ENCODE results near the gene ILDR1. TPM values are rescaled to one million over a fixed set of nuclear protein-coding genes. Genes with fewer than 3 reads are reported as not detected.

The ILDR1 gene
- total and polyA plus RNA-seq, 7 donors = 3.5 to 7.1 (median 4.8) TPM; not detected in 4

DNA sequence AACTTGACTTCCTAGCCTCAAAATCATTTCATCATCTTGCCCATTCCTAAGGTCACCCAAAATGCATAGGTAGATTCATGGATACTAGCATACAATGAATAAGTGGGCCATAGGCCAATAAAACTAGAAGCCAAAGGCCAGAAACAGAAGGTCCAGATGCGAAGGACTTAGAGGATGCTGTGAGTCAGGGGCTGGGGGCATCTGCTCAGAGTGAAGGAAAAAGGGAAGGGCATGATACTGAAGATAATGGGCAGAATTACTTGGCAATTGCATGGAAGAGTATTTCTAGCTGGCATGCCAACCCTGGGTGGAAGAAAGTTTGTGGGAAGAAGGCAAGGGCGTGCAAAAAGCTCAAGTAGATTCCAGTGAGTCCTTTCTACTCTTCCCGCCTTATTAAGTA lies 27.5 kb downstream of the ILDR1 start:
- no peaks in the 10 kb centered on the region for H3K4me1 ChIP-seq
- H3K4me3 ChIP-seq = no peak overlapping the region
- H3K27ac ChIP-seq = peak overlapping the region in 1 of 4 donors; percentile 60
- no peaks in the 10 kb centered on the region for H3K9me3 ChIP-seq
- 82 to 94% methylated on average over 3 of the region's 3 CpGs for WGBS, 2 donors
- intact Hi-C loops (cut with DNase I) = no loop called here
- H3K27me3 ChIP-seq = no peaks in the 10 kb centered on the region
- TF ChIP-seq, protein P1, sequence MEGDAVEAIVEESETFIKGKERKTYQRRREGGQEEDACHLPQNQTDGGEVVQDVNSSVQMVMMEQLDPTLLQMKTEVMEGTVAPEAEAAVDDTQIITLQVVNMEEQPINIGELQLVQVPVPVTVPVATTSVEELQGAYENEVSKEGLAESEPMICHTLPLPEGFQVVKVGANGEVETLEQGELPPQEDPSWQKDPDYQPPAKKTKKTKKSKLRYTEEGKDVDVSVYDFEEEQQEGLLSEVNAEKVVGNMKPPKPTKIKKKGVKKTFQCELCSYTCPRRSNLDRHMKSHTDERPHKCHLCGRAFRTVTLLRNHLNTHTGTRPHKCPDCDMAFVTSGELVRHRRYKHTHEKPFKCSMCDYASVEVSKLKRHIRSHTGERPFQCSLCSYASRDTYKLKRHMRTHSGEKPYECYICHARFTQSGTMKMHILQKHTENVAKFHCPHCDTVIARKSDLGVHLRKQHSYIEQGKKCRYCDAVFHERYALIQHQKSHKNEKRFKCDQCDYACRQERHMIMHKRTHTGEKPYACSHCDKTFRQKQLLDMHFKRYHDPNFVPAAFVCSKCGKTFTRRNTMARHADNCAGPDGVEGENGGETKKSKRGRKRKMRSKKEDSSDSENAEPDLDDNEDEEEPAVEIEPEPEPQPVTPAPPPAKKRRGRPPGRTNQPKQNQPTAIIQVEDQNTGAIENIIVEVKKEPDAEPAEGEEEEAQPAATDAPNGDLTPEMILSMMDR (IDR thresholded peaks at IDR 0.05) = no peak
- TF ChIP-seq POLR2AphosphoS5 (IDR thresholded peaks at IDR 0.05) = no peak
- TF ChIP-seq POLR2A (IDR thresholded peaks at IDR 0.05) = no peak
- TF ChIP-seq EP300 (IDR thresholded peaks at IDR 0.05) = no peak
- no peaks in the 10 kb centered on the region for H3K36me3 ChIP-seq
- DNase-seq = no peak

DNA sequence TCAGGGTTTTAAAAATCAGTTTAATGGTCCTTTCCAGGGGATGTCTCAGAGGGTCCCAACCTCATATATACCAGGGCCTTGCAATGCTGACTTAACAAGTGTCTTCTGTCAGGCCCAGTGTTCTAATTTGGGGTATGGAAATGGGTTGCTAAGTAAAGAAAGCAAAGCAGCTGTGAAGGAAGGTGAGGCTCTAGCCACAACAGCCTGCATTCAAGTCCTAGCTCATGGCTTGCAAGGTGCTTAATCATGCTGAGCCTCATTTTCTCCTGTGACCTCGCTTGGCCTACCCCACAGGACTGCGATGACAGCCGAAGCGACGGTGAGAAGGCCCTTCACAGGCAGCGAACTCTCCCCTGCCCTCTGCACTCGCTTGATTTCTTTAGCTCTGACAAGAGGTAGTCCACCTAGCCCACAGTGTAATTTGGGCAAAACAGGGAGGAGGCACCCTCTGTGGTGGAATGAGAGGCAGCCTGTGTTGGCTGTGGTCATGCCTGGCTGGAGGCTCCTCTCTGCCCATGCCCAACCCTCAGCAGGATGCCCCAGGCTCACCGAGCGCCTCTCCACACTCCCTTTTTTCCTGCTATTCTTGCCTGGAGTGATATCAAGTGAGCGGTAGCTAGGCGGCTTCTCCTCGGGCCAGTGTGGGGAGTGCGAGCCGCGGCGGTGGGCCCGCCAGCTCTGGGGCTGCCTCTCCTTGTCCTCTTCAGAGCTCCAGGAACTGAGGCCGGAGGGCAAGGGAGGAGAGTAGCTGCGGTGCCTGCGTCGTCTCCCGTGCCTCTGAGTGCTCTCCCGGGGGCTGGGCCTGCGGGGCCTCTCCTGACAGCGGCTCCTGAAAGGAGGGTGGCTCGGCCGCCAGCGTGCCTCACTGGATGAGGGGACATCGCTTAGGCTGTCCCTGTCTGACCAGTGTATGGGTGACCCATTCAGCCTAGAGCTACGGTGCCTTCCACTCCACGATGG lies 29.2 kb downstream of the ILDR1 start:
- H3K27ac ChIP-seq = no peak overlapping the region
- TF ChIP-seq, protein P1 (IDR thresholded peaks at IDR 0.05) = no peak
- TF ChIP-seq EP300 (IDR thresholded peaks at IDR 0.05) = no peak
- no peak for TF ChIP-seq POLR2A (IDR thresholded peaks at IDR 0.05)
- TF ChIP-seq POLR2AphosphoS5 (IDR thresholded peaks at IDR 0.05) = no peak
- no peak overlapping the region for H3K4me3 ChIP-seq
- H3K27me3 ChIP-seq = no peaks in the 10 kb centered on the region
- no peaks in the 10 kb centered on the region for H3K9me3 ChIP-seq
- intact Hi-C loops (cut with DNase I) = no loop called here
- WGBS, 2 donors = 92 to 95% methylated on average over 31 of the region's 31 CpGs
- H3K36me3 ChIP-seq = no peaks in the 10 kb centered on the region
- H3K4me1 ChIP-seq = no peaks in the 10 kb centered on the region
- DNase-seq = no peak

DNA sequence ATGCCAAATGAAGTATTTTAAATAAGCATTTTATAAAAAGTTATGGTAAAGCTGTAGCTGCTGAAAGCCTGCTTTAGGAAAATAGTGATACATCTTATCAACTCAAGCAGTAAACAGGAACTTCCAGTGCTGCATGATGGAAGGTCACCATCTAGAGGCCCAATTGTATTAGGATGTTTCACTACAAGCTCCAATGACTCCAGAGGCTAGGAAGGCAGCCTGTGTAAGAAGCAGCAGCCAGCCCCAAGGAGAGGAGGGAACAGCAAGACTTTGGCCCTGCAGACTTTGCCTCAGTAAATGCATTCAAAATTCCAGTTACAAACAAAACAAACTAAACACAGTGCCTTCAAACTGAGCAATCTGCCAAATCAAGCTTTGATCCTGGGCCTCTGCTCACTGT lies 32.1 kb downstream of the ILDR1 start:
- Histone ChIP-seq H3K27ac (no peak overlapping the region), H3K4me3 (no peak overlapping the region), H3K36me3 (no peaks in the 10 kb centered on the region), H3K4me1 (no peaks in the 10 kb centered on the region), H3K27me3 (no peaks in the 10 kb centered on the region), H3K9me3 (no peaks in the 10 kb centered on the region)
- DNase-seq = no peak
- TF ChIP-seq POLR2AphosphoS5 (IDR thresholded peaks at IDR 0.05) = no peak
- TF ChIP-seq EP300 (IDR thresholded peaks at IDR 0.05) = no peak
- TF ChIP-seq, protein P1 (IDR thresholded peaks at IDR 0.05) = no peak
- no peak for TF ChIP-seq POLR2A (IDR thresholded peaks at IDR 0.05)
- intact Hi-C loops (cut with DNase I) = no loop called here

DNA sequence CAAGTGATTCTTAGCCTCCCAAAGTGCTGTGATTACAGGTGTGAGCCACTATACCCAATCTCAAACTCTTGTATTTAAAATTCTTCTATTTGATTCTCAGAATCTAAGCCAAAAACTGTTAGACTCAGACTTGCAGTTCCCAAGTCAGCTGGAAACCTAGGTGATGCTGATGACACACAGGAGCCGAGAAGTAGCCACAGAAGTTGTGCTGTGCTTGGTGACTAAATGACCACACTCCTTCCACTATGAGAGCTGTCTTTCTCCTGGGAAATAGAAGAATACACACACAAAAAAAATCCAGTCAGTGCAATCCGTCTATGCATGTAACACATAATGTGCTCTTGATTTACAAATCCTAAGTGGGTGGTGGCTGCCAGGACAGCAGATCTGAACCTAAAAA lies 33.9 kb downstream of the ILDR1 start:
- Histone ChIP-seq H3K27ac (no peak overlapping the region), H3K4me3 (no peak overlapping the region), H3K4me1 (no peaks in the 10 kb centered on the region), H3K27me3 (no peaks in the 10 kb centered on the region), H3K36me3 (no peaks in the 10 kb centered on the region), H3K9me3 (peaks cover 0 to 6% (median 3%) of the 10 kb centered on the region in 4 donors)
- 86 to 90% methylated on average over 2 of the region's 2 CpGs for WGBS, 2 donors
- TF ChIP-seq, protein P1 (IDR thresholded peaks at IDR 0.05) = no peak
- TF ChIP-seq EP300 (IDR thresholded peaks at IDR 0.05) (no peak), POLR2AphosphoS5 (IDR thresholded peaks at IDR 0.05) (no peak), POLR2A (IDR thresholded peaks at IDR 0.05) (no peak)
- DNase-seq = no peak
- intact Hi-C loops (cut with DNase I) = no loop called here

All from sigmoid colon (tissue), 7 donors.